Endodermal cell (in vitro differentiated cells): ENCODE results near the gene CTNNAL1. TPM values are rescaled to one million over a fixed set of nuclear protein-coding genes. Genes with fewer than 3 reads are reported as not detected.

Experiments
- DNase-seq: peaks from one replicate; pipeline ENCODE4 v3.0.0-alpha.2; 2017
- H3K27ac ChIP-seq: 2 replicates; pipeline ENCODE4 v1.5.1; 2013; ENCODE audit warnings: mild to moderate bottlenecking, low read depth, low read length, moderate library complexity
- H3K27me3 ChIP-seq: 2 replicates; pipeline ENCODE4 v1.6.1; 2013; ENCODE audit warnings: mild to moderate bottlenecking, low read length, moderate library complexity; ENCODE audit not compliant: insufficient read depth, control insufficient read depth, poor library complexity, severe bottlenecking
- H3K36me3 ChIP-seq: 2 replicates; pipeline ENCODE4 v1.7.0; 2013; ENCODE audit warnings: mild to moderate bottlenecking, low read length, moderate library complexity; ENCODE audit not compliant: control insufficient read depth, insufficient read depth
- H3K4me1 ChIP-seq: one replicate; pipeline ENCODE4 v1.7.0; 2013; ENCODE audit warnings: low read length; ENCODE audit not compliant: control insufficient read depth, insufficient read depth
- H3K4me3 ChIP-seq: 2 replicates; pipeline ENCODE4 v1.5.1; 2013; ENCODE audit warnings: mild to moderate bottlenecking, low read length, moderate library complexity
- H3K9ac ChIP-seq: 2 replicates; pipeline ENCODE4 v1.6.1; 2013; ENCODE audit warnings: mild to moderate bottlenecking, low read length, moderate library complexity; ENCODE audit not compliant: poor library complexity, severe bottlenecking; ENCODE audit errors: extremely low read depth
- H3K9me3 ChIP-seq: 2 replicates; pipeline ENCODE4 v1.6.1; 2013; ENCODE audit warnings: mild to moderate bottlenecking, low read length, moderate library complexity; ENCODE audit not compliant: control insufficient read depth
- H3K27ac Mint-ChIP-seq: 2 replicates; pipeline ENCODE4 v1.8.0; 2020; ENCODE audit warnings: mixed read lengths
- H3K27me3 Mint-ChIP-seq: 2 replicates; pipeline ENCODE4 v1.8.0; 2021; ENCODE audit warnings: mild to moderate bottlenecking, mixed read lengths; ENCODE audit not compliant: insufficient read depth
- H3K36me3 Mint-ChIP-seq: 2 replicates; pipeline ENCODE4 v1.8.0; 2020; ENCODE audit warnings: low read depth, mixed read lengths
- H3K4me1 Mint-ChIP-seq: 2 replicates; pipeline ENCODE4 v1.8.0; 2020; ENCODE audit warnings: mixed read lengths
- H3K4me3 Mint-ChIP-seq: 2 replicates; pipeline ENCODE4 v1.8.0; 2020; ENCODE audit warnings: mild to moderate bottlenecking, moderate library complexity, mixed read lengths
- H3K9me3 Mint-ChIP-seq: 2 replicates; pipeline ENCODE4 v1.8.0; 2020; ENCODE audit warnings: mild to moderate bottlenecking, mixed read lengths
- CTCF ChIP-seq: fragments of 200-600 bp; sonication (generic); conservative IDR thresholded peaks from 2 replicates; pipeline ENCODE4 v1.5.0; 2021; ENCODE audit warnings: antibody characterized with exemption, mild to moderate bottlenecking
- WGBS, 2 experiments: methylation state at CpG; one replicate each; pipeline versions ENCODE4 v1.1.5 to v1.1.7; 2013; ENCODE audit warnings: missing lambda C conversion rate in 2 of 2, mixed read lengths in 1 of 2; ENCODE audit not compliant: insufficient coverage in 1 of 2, insufficient read length in 1 of 2; 5-methylcytosine and 5-hydroxymethylcytosine counted together
- total RNA-seq, 2 donors: library from RNA; stranded (reverse); fragmentation: NEBNext Ultra II Directional in 1 of 2; extraction: Animal tissue kit (Norgen Biotek cat#: 25700) in 1 of 2; gene quantifications; 2 replicates in 1 of 2; 3 replicates in 1 of 2; pipeline ENCODE4 v1.2.1, GENCODE V29; 2021

The CTNNAL1 gene
- total RNA-seq, 2 donors from 2014 or later: 80.1 to 82.1 TPM

DNA sequence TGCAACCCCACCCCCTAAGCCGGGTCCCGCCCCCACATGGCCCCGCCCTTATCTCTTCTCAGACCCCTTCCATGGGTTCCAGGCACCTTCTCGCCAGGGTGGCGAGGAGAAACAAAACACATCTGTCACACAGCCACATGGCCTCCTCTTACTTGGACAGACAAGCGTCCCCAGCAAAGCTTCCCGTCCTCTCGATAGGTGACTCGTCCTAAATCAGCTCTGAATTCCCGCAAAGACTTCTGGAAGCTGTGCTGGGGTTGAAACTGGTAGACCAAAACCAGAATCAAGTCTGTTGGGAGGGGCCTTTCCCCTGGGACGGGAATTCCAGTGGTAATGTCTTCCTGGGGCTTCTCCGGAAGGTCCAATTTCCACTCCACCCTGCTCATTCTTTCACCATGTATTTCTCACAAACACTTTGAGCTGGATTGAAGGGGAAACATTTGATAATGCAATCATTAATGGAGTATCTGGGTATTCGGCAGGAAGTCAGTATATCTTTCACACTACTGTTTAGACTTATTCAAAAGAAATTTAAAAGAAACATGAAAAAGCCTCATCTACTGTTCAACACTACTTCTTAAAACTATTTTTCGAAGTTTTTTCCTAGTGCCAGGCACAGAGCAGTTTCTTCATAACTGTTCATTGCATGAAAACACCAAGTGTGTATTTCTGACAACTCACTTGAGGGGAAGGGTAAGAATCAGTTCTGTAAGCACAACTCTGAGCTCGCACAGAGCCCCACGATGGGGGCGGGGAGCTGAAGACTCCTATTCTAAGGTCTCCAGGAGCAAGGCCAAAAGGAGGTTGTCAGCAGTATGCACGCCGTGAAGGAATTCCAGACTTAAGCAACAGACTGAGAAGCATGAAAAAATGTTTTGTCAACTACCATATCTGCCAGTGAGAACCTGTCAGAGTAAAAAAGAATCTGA lies 644 bp upstream of the CTNNAL1 start:
- peaks cover 7% of the 10 kb centered on the region for H3K36me3 ChIP-seq
- Mint-ChIP-seq H3K27me3 (no peaks in the 10 kb centered on the region), H3K4me1 (peaks cover 45% of the 10 kb centered on the region), H3K36me3 (peaks cover 7% of the 10 kb centered on the region), H3K9me3 (no peaks in the 10 kb centered on the region), H3K27ac (peak overlapping the region; percentile 97), H3K4me3 (peak overlapping the region; percentile 91)
- H3K27ac ChIP-seq: peak overlapping the region; percentile 74
- DNase-seq: peak; percentile 63
- no peaks in the 10 kb centered on the region for H3K9me3 ChIP-seq
- no peak overlapping the region for H3K9ac ChIP-seq
- H3K4me1 ChIP-seq: peaks cover 18% of the 10 kb centered on the region
- no peak for TF ChIP-seq CTCF
- peak overlapping the region; percentile 77 for H3K4me3 ChIP-seq
- no peaks in the 10 kb centered on the region for H3K27me3 ChIP-seq
- 34 to 38% methylated on average over 12 to 19 of the region's 19 CpGs for whole genome bisulfite sequencing, 2 experiments

GRCh38 chr9:109012009-109012875 lies 1.1 kb downstream of the CTNNAL1 start:
- peak overlapping the region; percentile 68 for H3K27ac ChIP-seq
- peaks cover 11% of the 10 kb centered on the region for H3K4me1 ChIP-seq
- Mint-ChIP-seq H3K9me3 (no peaks in the 10 kb centered on the region), H3K27me3 (no peaks in the 10 kb centered on the region), H3K36me3 (peaks cover 10% of the 10 kb centered on the region), H3K4me3 (peak overlapping the region; percentile 91), H3K27ac (peak overlapping the region; percentile 93), H3K4me1 (peaks cover 38% of the 10 kb centered on the region)
- H3K27me3 ChIP-seq: no peaks in the 10 kb centered on the region
- no peak for TF ChIP-seq CTCF
- no peaks in the 10 kb centered on the region for H3K9me3 ChIP-seq
- 4 to 6% methylated on average over 12 to 29 of the region's 29 CpGs for WGBS, 2 experiments
- H3K9ac ChIP-seq: peak overlapping the region; percentile 88
- H3K36me3 ChIP-seq: no peaks in the 10 kb centered on the region
- DNase-seq: peak; percentile 84
- H3K4me3 ChIP-seq: peak overlapping the region; percentile 89

DNA sequence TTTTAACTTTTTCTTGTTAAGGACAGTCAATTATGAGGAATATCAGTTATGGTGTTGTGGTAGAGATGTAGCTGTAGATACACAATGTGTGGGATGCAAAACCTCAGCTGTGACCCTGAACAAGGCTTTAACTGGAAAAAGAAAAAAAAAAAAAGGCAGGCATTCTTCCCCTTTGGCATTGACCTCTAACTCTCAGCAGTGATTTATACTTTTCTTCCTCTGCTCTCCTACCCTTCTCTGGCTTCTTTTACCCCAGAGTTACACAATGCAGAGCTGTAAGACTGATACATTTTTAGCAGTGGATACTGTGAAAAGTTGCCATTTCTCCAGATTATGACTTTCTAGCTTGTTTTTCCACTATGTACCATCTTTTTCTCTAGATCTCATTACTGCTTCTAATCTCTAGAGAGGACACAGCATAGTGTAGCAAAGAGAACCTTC lies 2.0 kb downstream of the CTNNAL1 start:
- Mint-ChIP-seq H3K4me1 (peaks cover 32% of the 10 kb centered on the region), H3K9me3 (no peaks in the 10 kb centered on the region), H3K27me3 (no peaks in the 10 kb centered on the region), H3K4me3 (peak overlapping the region; percentile 91), H3K27ac (no peak overlapping the region), H3K36me3 (peaks cover 19% of the 10 kb centered on the region)
- Histone ChIP-seq H3K27me3 (no peaks in the 10 kb centered on the region), H3K4me1 (peaks cover 3% of the 10 kb centered on the region), H3K27ac (no peak overlapping the region), H3K4me3 (peak overlapping the region; percentile 89), H3K36me3 (peaks cover 6% of the 10 kb centered on the region), H3K9me3 (no peaks in the 10 kb centered on the region), H3K9ac (peak overlapping the region; percentile 88)
- no peak for TF ChIP-seq CTCF
- DNase-seq: no peak
